Activated CD8-positive, alpha-beta T cell treated with anti-CD3 and anti-CD28 coated beads, Interleukin-2, amount 10 ng/mL, durations not matched to agents 7 days and 5 days (primary cell): ENCODE results near the gene TTC39C. TPM values are rescaled to one million over a fixed set of nuclear protein-coding genes. Genes with fewer than 3 reads are reported as not detected.
"Not testable (repeated sequence)": the region's sequence is repeated elsewhere in the genome, so short reads cannot be mapped to it uniquely, and the experiment has no call there.

Experiments used
- ATAC-seq: fragments of 150-1000 bp; cut with Tn5 transposase; one replicate; pipeline ENCODE4 v1.10.0; 2021; ENCODE audit warnings: moderate library complexity
- CTCF ChIA-PET: fragments of 350-600 bp; sonication (Branson Sonifier 250); formaldehyde crosslinking; loops from one replicate; lab custom pipeline; 2021; ENCODE audit warnings: antibody characterized with exemption; lab: Charles Lee
- POLR2A ChIA-PET: fragments of 350-600 bp; sonication (Branson Sonifier 250); formaldehyde crosslinking; loops from one replicate; lab custom pipeline; 2021; ENCODE audit warnings: antibody characterized with exemption; lab: Charles Lee
- DNase-seq: peaks from one replicate; pipeline ENCODE4 v3.0.0-alpha.2; 2020
- H3K27ac Mint-ChIP-seq: one replicate; pipeline ENCODE4 v1.8.0; 2021; ENCODE audit warnings: mild to moderate bottlenecking, mixed read lengths
- H3K27me3 Mint-ChIP-seq: one replicate; pipeline ENCODE4 v1.8.0; 2021; ENCODE audit warnings: low read depth, mixed read lengths
- H3K36me3 Mint-ChIP-seq: one replicate; pipeline ENCODE4 v1.8.0; 2021; ENCODE audit warnings: low read depth, mixed read lengths
- H3K4me1 Mint-ChIP-seq: one replicate; pipeline ENCODE4 v1.8.0; 2021; ENCODE audit warnings: low read depth, mixed read lengths
- H3K4me3 Mint-ChIP-seq: one replicate; pipeline ENCODE4 v1.8.0; 2021; ENCODE audit warnings: mild to moderate bottlenecking, mixed read lengths
- H3K9me3 Mint-ChIP-seq: one replicate; pipeline ENCODE4 v1.8.0; 2022; ENCODE audit warnings: mixed read lengths; ENCODE audit not compliant: insufficient read depth
- total RNA-seq, 2 experiments: library from RNA; stranded (reverse); gene quantifications; one replicate each; pipeline ENCODE4 v1.2.3, GENCODE V29; 2021

TTC39C gene
- total RNA-seq, 2 experiments from 2014 or later: 71.5 to 72.2 TPM

GRCh38 chr18:24074757-24075156, 60.2 kb downstream of the TTC39C start:
- CTCF ChIA-PET: interaction anchor here (1.3 to 1.4 kb wide), 2 partner anchors 49 to 64 kb away, joined by 4 to 5 read pairs; no protein-coding TSS in a partner anchor
- ATAC-seq, POLR2A ChIA-PET, H3K4me3 Mint-ChIP-seq, H3K27ac Mint-ChIP-seq, DNase-seq, H3K27me3 Mint-ChIP-seq, H3K9me3 Mint-ChIP-seq: not testable (repeated sequence)
- H3K4me1 Mint-ChIP-seq: peaks cover 46% of the 10 kb centered on the region
- H3K36me3 Mint-ChIP-seq: peaks cover 66% of the 10 kb centered on the region

- peaks cover 71% of the 10 kb centered on the region for H3K36me3 Mint-ChIP-seq
- no peaks in the 10 kb centered on the region for H3K27me3 Mint-ChIP-seq
- ChIA-PET CTCF (interaction anchor here (0.7 to 2.1 kb wide), 15 partner anchors 20 to 157 kb away, joined by 3 to 7 read pairs (median 4); no protein-coding TSS in a partner anchor), POLR2A (interaction anchor here (1.0 kb wide), 1 partner anchor 65 kb away, joined by 3 read pairs; no protein-coding TSS in a partner anchor)
- H3K27ac Mint-ChIP-seq: peak overlapping the region; percentile 76
- peak overlapping the region; percentile 2 for H3K4me3 Mint-ChIP-seq
- DNase-seq (peak; percentile 79), ATAC-seq (peak; percentile 95)
- peaks cover 59% of the 10 kb centered on the region for H3K4me1 Mint-ChIP-seq
- no peaks in the 10 kb centered on the region for H3K9me3 Mint-ChIP-seq
Observed at GRCh38 chr18:24075767-24076597, 61.4 kb downstream of the TTC39C start.

- H3K27me3 Mint-ChIP-seq: no peaks in the 10 kb centered on the region
- H3K9me3 Mint-ChIP-seq: no peaks in the 10 kb centered on the region
- DNase-seq (no peak), ATAC-seq (no peak)
- ChIA-PET CTCF (interaction anchor here (0.7 to 2.1 kb wide), 10 partner anchors 11 to 158 kb away, joined by 3 to 7 read pairs (median 4); no protein-coding TSS in a partner anchor), POLR2A (interaction anchor here (1.0 kb wide), 1 partner anchor 66 kb away, joined by 3 read pairs; no protein-coding TSS in a partner anchor)
- H3K36me3 Mint-ChIP-seq: peaks cover 70% of the 10 kb centered on the region
- H3K4me1 Mint-ChIP-seq: peaks cover 61% of the 10 kb centered on the region
- no peak overlapping the region for H3K27ac Mint-ChIP-seq
- no peak overlapping the region for H3K4me3 Mint-ChIP-seq
Observed at GRCh38 chr18:24076950-24077349, 62.4 kb downstream of the TTC39C start.

GRCh38 chr18:24078391-24078790, 63.8 kb downstream of the TTC39C start:
- H3K27ac Mint-ChIP-seq: no peak overlapping the region
- H3K27me3 Mint-ChIP-seq: no peaks in the 10 kb centered on the region
- no peaks in the 10 kb centered on the region for H3K9me3 Mint-ChIP-seq
- H3K36me3 Mint-ChIP-seq: peaks cover 72% of the 10 kb centered on the region
- ChIA-PET CTCF (interaction anchor here (1.8 kb wide), 1 partner anchor 9 kb away, joined by 3 read pairs; no protein-coding TSS in a partner anchor), POLR2A (no interaction called here)
- ATAC-seq: no peak
- H3K4me1 Mint-ChIP-seq: peaks cover 70% of the 10 kb centered on the region
- H3K4me3 Mint-ChIP-seq: no peak overlapping the region
- DNase-seq: no peak

GRCh38 chr18:24080861-24081260, 66.3 kb downstream of the TTC39C start:
- DNase-seq: peak; percentile 46
- H3K4me1 Mint-ChIP-seq: peaks cover 63% of the 10 kb centered on the region
- H3K36me3 Mint-ChIP-seq: peaks cover 72% of the 10 kb centered on the region
- peak; percentile 56 for ATAC-seq
- H3K27me3 Mint-ChIP-seq: no peaks in the 10 kb centered on the region
- no peak overlapping the region for H3K4me3 Mint-ChIP-seq
- peak overlapping the region; percentile 44 for H3K27ac Mint-ChIP-seq
- CTCF ChIA-PET: interaction anchor here (0.8 to 2.1 kb wide), 6 partner anchors 9 to 162 kb away, joined by 3 to 8 read pairs (median 4); no protein-coding TSS in a partner anchor
- POLR2A ChIA-PET: no interaction called here
- no peaks in the 10 kb centered on the region for H3K9me3 Mint-ChIP-seq

- no peaks in the 10 kb centered on the region for H3K9me3 Mint-ChIP-seq
- DNase-seq (no peak), ATAC-seq (no peak)
- no peak overlapping the region for H3K27ac Mint-ChIP-seq
- ChIA-PET POLR2A (no interaction called here), CTCF (interaction anchor here (1.0 kb wide), 1 partner anchor 9 kb away, joined by 3 read pairs; no protein-coding TSS in a partner anchor)
- H3K27me3 Mint-ChIP-seq: no peaks in the 10 kb centered on the region
- peaks cover 40% of the 10 kb centered on the region for H3K4me1 Mint-ChIP-seq
- no peak overlapping the region for H3K4me3 Mint-ChIP-seq
- H3K36me3 Mint-ChIP-seq: peaks cover 65% of the 10 kb centered on the region
Observed at GRCh38 chr18:24083550-24083949, 69.0 kb downstream of the TTC39C start.

GRCh38 chr18:24086082-24086481, 71.5 kb downstream of the TTC39C start:
- CTCF ChIA-PET: no interaction called here
- Mint-ChIP-seq H3K4me3 (no peak overlapping the region), H3K27me3 (no peaks in the 10 kb centered on the region), H3K4me1 (peaks cover 14% of the 10 kb centered on the region), H3K9me3 (no peaks in the 10 kb centered on the region), H3K27ac (no peak overlapping the region), H3K36me3 (peaks cover 55% of the 10 kb centered on the region)
- POLR2A ChIA-PET: no interaction called here
- DNase-seq (no peak), ATAC-seq (no peak)

GRCh38 chr18:24089076-24089475, 74.5 kb downstream of the TTC39C start:
- no peaks in the 10 kb centered on the region for H3K9me3 Mint-ChIP-seq
- H3K36me3 Mint-ChIP-seq: peaks cover 58% of the 10 kb centered on the region
- H3K27me3 Mint-ChIP-seq: no peaks in the 10 kb centered on the region
- H3K4me1 Mint-ChIP-seq: peaks cover 4% of the 10 kb centered on the region
- POLR2A ChIA-PET: interaction anchor here (0.5 kb wide), 1 partner anchor 1962 kb away, joined by 4 read pairs; no protein-coding TSS in a partner anchor
- H3K27ac Mint-ChIP-seq: no peak overlapping the region
- DNase-seq: no peak
- CTCF ChIA-PET: no interaction called here
- no peak for ATAC-seq
- no peak overlapping the region for H3K4me3 Mint-ChIP-seq

- CTCF ChIA-PET: interaction anchor here (1.2 kb wide), 2 partner anchors 9 to 469 kb away, joined by 3 to 5 read pairs; no protein-coding TSS in a partner anchor
- ATAC-seq (no peak), DNase-seq (no peak)
- Mint-ChIP-seq H3K4me3 (no peak overlapping the region), H3K4me1 (peaks cover 11% of the 10 kb centered on the region), H3K27ac (no peak overlapping the region), H3K36me3 (peaks cover 61% of the 10 kb centered on the region), H3K9me3 (no peaks in the 10 kb centered on the region), H3K27me3 (no peaks in the 10 kb centered on the region)
- POLR2A ChIA-PET: interaction anchor here (0.5 kb wide), 1 partner anchor 1963 kb away, joined by 4 read pairs; no protein-coding TSS in a partner anchor
Observed at GRCh38 chr18:24089515-24090337, 75.2 kb downstream of the TTC39C start.

GRCh38 chr18:24090876-24091275, 76.3 kb downstream of the TTC39C start:
- DNase-seq: no peak
- CTCF ChIA-PET: interaction anchor here (1.2 kb wide), 1 partner anchor 10 kb away, joined by 5 read pairs; no protein-coding TSS in a partner anchor
- ATAC-seq: no peak
- Mint-ChIP-seq H3K27me3 (no peaks in the 10 kb centered on the region), H3K4me3 (no peak overlapping the region), H3K36me3 (peaks cover 59% of the 10 kb centered on the region), H3K27ac (no peak overlapping the region), H3K9me3 (no peaks in the 10 kb centered on the region), H3K4me1 (peaks cover 16% of the 10 kb centered on the region)
- POLR2A ChIA-PET: no interaction called here

GRCh38 chr18:24094561-24094960, 80.0 kb downstream of the TTC39C start:
- Mint-ChIP-seq H3K4me3 (no peak overlapping the region), H3K9me3 (no peaks in the 10 kb centered on the region), H3K27me3 (no peaks in the 10 kb centered on the region), H3K4me1 (peaks cover 16% of the 10 kb centered on the region), H3K27ac (no peak overlapping the region), H3K36me3 (peaks cover 56% of the 10 kb centered on the region)
- ChIA-PET POLR2A (no interaction called here), CTCF (interaction anchor here (1.0 to 1.1 kb wide), 2 partner anchors 13 to 18 kb away, joined by 3 to 8 read pairs; no protein-coding TSS in a partner anchor)
- DNase-seq (no peak), ATAC-seq (no peak)
